ENCODE results near the gene SLC12A7.

The SLC12A7 gene

GRCh38 chr5:1156754-1157460 is 45.0 kb upstream of the SLC12A7 start (continued):
- TF ChIP-seq GLIS2 (tag by site-specific recombination; IDR thresholded peaks at IDR 0.05) (no peak), ZNF416 (tag by site-specific recombination; IDR thresholded peaks at IDR 0.05) (no peak), ZNF132 (tag by site-specific recombination; IDR thresholded peaks at IDR 0.05; ENCODE audit: borderline replicate concordance) (no peak), ZNF610 (tag by site-specific recombination; IDR thresholded peaks at IDR 0.05; ENCODE audit: borderline replicate concordance) (no peak), ZBTB6 (tag by site-specific recombination; IDR thresholded peaks at IDR 0.05) (no peak), ZBTB21 (tag by site-specific recombination; IDR thresholded peaks at IDR 0.05) (no peak), ZSCAN5A (tag by site-specific recombination; IDR thresholded peaks at IDR 0.05) (peak; percentile 76; the same call in 1 of the 2 replicates), ZNF791 (tag by site-specific recombination; IDR thresholded peaks at IDR 0.05) (no peak), HOXC10 (CRISPR knock-in tag; IDR thresholded peaks at IDR 0.05) (no peak), TCF7L2 (IDR thresholded peaks at IDR 0.05; ENCODE audit: borderline replicate concordance, low read depth, low read length) (no peak), ZNF404 (tag by site-specific recombination; IDR thresholded peaks at IDR 0.05) (no peak), ZNF280D (tag by site-specific recombination; IDR thresholded peaks at IDR 0.05) (peak; percentile 96), ZBTB1 (tag by site-specific recombination; IDR thresholded peaks at IDR 0.05) (no peak), TRIM28 (IDR thresholded peaks at IDR 0.05; ENCODE audit: borderline replicate concordance, low read length) (peak; percentile 63; the same call in 1 of the 2 replicates), ZNF677 (tag by site-specific recombination; IDR thresholded peaks at IDR 0.05) (no peak), ZNF121 (tag by site-specific recombination; IDR thresholded peaks at IDR 0.05) (no peak), OSR2 (tag by site-specific recombination; IDR thresholded peaks at IDR 0.05) (no peak), ZNF645 (tag by site-specific recombination; IDR thresholded peaks at IDR 0.05) (no peak), SETDB1 (IDR thresholded peaks at IDR 0.05; ENCODE audit: insufficient read length, low read length) (peak; percentile 53), KLF8 (tag by site-specific recombination; IDR thresholded peaks at IDR 0.05) (peak; percentile 36; the same call in 1 of the 2 replicates), ZNF248 (tag by site-specific recombination; IDR thresholded peaks at IDR 0.05) (no peak), ZNF146 (tag by site-specific recombination; IDR thresholded peaks at IDR 0.05) (no peak)
